ENCODE results near the gene SREBF1.
"Not testable (repeated sequence)": the region's sequence is repeated elsewhere in the genome, so short reads cannot be mapped to it uniquely, and the experiment has no call there.

The SREBF1 gene

GRCh38 chr17:17809531-17810083 lies 27.2 kb downstream of the SREBF1 start:
- DNase-seq, result no peak

- no peak for DNase-seq
Measured at GRCh38 chr17:17808706-17809432, 27.9 kb downstream of the SREBF1 start.

- not testable (repeated sequence) for DNase-seq
Measured at GRCh38 chr17:17808200-17808599, 28.6 kb downstream of the SREBF1 start.

- DNase-seq, result no peak
Measured at GRCh38 chr17:17807440-17807839, 29.3 kb downstream of the SREBF1 start.

GRCh38 chr17:17806611-17807274 lies 30.0 kb downstream of the SREBF1 start:
- no peak for DNase-seq

GRCh38 chr17:17806035-17806434 lies 30.8 kb downstream of the SREBF1 start:
- no peak for DNase-seq

- DNase-seq, result no peak
Measured at GRCh38 chr17:17805575-17805974, 31.2 kb downstream of the SREBF1 start.

GRCh38 chr17:17804007-17804406 lies 32.8 kb downstream of the SREBF1 start:
- no peak for DNase-seq

DNA sequence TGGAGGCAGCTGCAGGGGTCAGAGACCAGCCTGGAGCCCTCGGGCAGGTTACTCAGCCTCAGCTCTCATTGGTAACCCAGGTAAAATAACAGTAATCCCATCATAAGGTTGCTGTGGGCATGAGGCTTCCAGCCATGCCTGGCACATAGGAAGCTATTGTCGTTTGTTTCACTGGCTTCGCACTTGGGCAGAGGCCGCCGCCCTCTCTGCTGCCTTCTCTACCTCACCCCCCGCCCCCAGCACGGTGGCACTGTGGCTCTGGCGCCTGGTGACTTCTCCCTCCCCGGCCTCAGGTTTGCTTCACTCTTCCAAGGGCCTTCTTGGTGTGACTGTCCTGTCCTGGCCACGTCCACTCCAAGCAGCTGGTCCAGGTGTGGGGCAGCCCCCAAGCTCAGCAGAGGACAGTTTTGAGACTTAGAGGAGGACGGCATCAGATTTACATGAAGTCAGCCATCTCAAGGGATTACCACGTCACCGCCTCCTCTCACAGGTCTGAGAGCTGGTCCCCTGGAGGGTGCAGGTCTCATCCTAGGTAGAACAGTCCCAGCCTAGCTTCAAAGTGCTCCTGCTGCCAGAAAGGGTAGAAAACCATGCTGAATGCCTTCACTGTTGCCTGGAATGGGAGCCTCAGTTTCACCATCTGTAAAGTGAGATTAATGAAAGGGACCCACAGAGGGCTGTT lies 34.8 kb downstream of the SREBF1 start:
- DNase-seq, result no peak

- no peak for DNase-seq
Measured at GRCh38 chr17:17800504-17801021, 36.2 kb downstream of the SREBF1 start.

DNA sequence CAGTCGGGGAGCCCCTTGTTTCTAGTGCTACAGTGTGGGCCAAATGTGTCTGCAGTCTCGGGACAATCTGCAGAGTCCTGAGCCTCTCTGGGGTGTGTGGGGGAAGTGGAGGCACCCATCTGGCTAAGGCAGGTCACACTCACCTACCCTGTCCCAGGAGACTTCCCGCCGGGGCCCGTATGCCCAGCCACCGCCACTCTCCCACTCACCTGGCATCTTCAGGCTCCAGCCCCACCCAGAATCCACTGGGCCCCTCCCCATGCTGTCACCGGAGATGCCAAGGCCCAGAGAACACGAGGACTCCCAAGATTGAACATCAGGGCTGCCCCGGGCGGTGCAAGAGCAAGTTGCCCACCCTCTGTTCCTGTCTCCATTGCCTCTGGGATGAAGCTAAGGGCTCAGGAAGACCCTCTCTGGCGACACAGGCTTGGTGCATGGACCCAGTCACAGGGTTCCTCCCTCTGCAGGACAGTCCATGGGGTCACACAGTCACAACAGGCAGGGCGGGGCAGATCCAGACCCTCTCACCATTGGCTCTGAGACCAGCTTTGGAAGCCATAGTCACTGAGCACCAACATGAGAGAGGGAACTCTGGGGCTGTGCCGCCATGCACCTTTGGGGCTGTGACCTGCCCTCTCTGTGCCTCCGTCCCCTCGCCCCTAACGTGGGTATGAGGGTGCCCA lies 38.1 kb downstream of the SREBF1 start:
- no peak for DNase-seq

DNA sequence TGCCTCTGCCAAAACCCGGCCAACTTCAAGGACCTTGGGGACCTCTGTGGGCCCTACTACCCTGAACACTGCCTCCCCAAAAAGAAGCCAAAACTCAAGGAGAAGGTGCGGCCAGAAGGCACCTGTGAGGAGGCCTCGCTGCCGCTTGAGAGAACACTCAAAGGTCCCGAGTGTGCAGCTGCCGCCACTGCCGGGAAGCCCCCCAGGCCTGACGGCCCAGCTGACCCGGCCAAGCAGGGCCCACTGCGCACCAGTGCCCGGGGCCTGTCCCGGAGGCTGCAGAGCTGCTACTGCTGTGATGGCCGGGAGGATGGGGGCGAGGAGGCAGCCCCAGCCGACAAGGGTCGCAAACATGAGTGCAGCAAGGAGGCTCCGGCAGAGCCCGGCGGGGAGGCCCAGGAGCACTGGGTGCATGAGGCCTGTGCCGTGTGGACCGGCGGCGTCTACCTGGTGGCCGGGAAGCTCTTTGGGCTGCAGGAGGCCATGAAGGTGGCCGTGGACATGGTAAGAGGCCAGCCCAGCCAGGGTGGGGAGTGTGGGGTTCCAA lies 38.7 kb downstream of the SREBF1 start:
- no peak for DNase-seq

- DNase-seq, result no peak
Measured at GRCh38 chr17:17797119-17797809, 39.5 kb downstream of the SREBF1 start.

DNA sequence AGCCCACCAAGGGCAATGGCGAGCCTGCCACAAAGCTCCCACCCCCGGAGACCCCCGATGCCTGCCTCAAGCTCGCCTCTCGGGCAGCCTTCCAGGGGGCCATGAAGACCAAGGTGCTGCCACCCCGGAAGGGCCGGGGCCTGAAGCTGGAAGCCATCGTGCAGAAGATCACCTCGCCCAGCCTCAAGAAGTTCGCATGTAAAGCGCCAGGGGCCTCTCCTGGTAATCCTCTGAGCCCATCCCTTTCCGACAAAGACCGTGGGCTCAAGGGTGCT lies 40.1 kb downstream of the SREBF1 start:
- DNase-seq, result no peak

GRCh38 chr17:17795946-17796786 lies 40.6 kb downstream of the SREBF1 start:
- no peak for DNase-seq

GRCh38 chr17:17795296-17795695 lies 41.5 kb downstream of the SREBF1 start:
- no peak for DNase-seq

GRCh38 chr17:17794382-17794781 lies 42.4 kb downstream of the SREBF1 start:
- DNase-seq, result no peak

GRCh38 chr17:17793378-17794214 lies 43.2 kb downstream of the SREBF1 start:
- DNase-seq, result no peak

GRCh38 chr17:17792551-17793377 lies 44.0 kb downstream of the SREBF1 start:
- DNase-seq, result peak; percentile 61

All from activated CD4-positive, alpha-beta T cell treated with anti-CD3 and anti-CD28 coated beads for 48 hours (primary cell).